ENCODE data around the gene SRPK3.

The SRPK3 gene

GRCh38 chrX:153767674-153768055 is 13.2 kb upstream of the SRPK3 start:
- DNase-seq (ENCODE audit: extremely low spot score): no peak
- ChIA-PET POLR2A (no interaction called here), CTCF (interaction anchor here (1.2 to 1.6 kb wide), 3 partner anchors 14 to 179 kb away, joined by 3 to 6 read pairs (median 5); partner anchors contain the start of gene ARHGAP4)

GRCh38 chrX:153768311-153769157 is 12.3 kb upstream of the SRPK3 start:
- POLR2A ChIA-PET: no interaction called here
- TF ChIP-seq CTCF (IDR thresholded peaks at IDR 0.05; ENCODE audit: control extremely low read depth, extremely low read depth, low read depth, missing control alignments): peak; percentile 11
- no peak for DNase-seq (ENCODE audit: extremely low spot score)
- CTCF ChIA-PET: interaction anchor here (1.2 to 1.6 kb wide), 3 partner anchors 14 to 178 kb away, joined by 3 to 6 read pairs (median 5); partner anchors contain the start of gene ARHGAP4

More at GRCh38 chrX:153767674-153768055, 13.2 kb upstream of the SRPK3 start:
- no peak for TF ChIP-seq CTCF (IDR thresholded peaks at IDR 0.05; ENCODE audit: control extremely low read depth, extremely low read depth, low read depth, missing control alignments)

- ChIA-PET POLR2A (no interaction called here), CTCF (interaction anchor here (1.6 kb wide), 1 partner anchor 177 kb away, joined by 6 read pairs; no protein-coding TSS in a partner anchor)
- TF ChIP-seq CTCF (IDR thresholded peaks at IDR 0.05; ENCODE audit: control extremely low read depth, extremely low read depth, low read depth, missing control alignments): no peak
- DNase-seq (ENCODE audit: extremely low spot score): no peak
These were observed 11.5 kb upstream of the SRPK3 start for GRCh38 chrX:153769158-153769864.

GRCh38 chrX:153769865-153770600 is 10.8 kb upstream of the SRPK3 start:
- ChIA-PET CTCF (no interaction called here), POLR2A (no interaction called here)
- TF ChIP-seq CTCF (IDR thresholded peaks at IDR 0.05; ENCODE audit: control extremely low read depth, extremely low read depth, low read depth, missing control alignments): no peak
- no peak for DNase-seq (ENCODE audit: extremely low spot score)

- POLR2A ChIA-PET: no interaction called here
- no peak for DNase-seq (ENCODE audit: extremely low spot score)
- no peak for TF ChIP-seq CTCF (IDR thresholded peaks at IDR 0.05; ENCODE audit: control extremely low read depth, extremely low read depth, low read depth, missing control alignments)
- CTCF ChIA-PET: no interaction called here
These were observed 10.0 kb upstream of the SRPK3 start for GRCh38 chrX:153770601-153771414.
